DMS 273 (cell line): Measurements from ENCODE around the gene CCL23.
"Not testable (repeated sequence)": the region's sequence is repeated elsewhere in the genome, so short reads cannot be mapped to it uniquely, and the experiment has no call there.

Experiments used
- DNase-seq: peaks from one replicate; lab custom pipeline; 2025; ENCODE audit not compliant: unreplicated experiment; lab: John Stamatoyannopoulos, UW

Gene CCL23

GRCh38 chr17:36004594-36005108, 13.1 kb downstream of the CCL23 start:
- DNase-seq: no peak

DNA sequence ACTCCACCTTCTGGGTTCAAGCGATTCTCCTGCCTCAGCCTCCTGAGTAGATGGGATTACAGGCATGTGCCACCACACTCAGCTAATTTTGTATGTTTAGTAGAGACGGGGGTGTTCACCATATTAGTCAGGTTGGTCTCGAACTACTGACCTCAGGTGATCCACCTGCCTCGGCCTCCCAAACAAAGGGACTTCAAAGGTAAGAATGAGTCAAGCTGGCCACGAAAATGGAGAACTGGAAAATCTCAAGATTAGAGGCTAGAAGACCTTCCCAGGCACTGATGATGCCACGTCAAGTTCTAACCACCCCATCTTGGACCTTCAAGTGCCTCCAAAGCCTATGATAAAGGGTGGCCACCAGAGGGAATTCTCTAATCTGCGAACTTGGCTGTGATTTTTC, 15.1 kb downstream of the CCL23 start:
- DNase-seq: no peak

GRCh38 chr17:36001862-36002603, 15.7 kb downstream of the CCL23 start:
- DNase-seq: no peak

DNA sequence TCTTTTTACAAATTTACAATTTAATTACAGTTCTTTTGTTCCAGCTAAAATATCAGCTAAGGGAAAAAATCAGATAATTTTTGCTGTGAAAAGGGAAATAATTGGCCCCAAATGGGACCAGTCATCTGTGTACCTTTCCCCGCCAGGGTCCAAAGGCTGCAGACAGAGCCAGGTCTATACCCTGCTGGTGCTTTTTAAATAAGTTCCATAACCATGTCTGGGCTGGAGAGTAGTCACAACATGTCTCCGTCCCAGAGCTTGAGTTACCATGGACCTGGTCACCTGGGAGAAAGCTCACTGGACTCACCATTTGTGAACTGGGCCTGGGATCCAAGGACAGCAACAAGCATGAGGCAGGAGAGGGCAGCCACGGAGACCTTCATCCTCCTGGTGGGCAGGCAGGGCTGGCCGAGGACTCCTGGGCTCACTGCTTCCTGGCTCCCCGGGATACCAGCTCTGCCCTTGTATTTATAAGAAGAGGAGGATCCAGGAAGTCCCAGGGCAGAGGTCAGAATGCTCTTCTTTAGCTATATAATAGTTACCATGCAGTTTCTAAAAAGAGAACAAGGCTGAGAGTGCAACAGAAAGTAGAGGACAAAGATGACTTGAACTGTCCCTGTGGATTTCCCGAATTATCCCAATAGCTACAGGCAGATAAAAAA, 16.5 kb downstream of the CCL23 start, which contains the start of gene CCL15:
TSS of gene CCL15 (minus strand) at position 444 of the 662 bp plus-strand sequence. CDS start at position 383, 61 bp downstream.
- DNase-seq: no peak

DNA sequence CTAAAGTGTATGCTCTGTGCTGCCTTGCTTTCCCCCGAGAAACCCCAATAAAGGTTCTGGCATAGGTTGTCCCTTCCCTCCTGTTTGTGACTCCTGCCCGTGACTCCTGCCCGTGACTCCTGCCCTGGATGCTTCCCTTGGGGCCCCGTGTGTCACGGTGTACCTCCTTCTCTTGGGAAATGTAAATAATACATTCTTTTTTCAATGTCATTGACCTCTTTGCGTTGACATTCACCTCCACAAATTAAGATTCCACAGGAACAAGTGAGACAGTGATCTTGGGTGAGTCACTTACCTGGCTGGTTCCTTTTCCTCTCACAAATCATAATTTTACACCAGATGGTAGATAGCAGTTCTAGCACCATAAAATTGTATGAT, 17.1 kb downstream of the CCL23 start:
- no peak for DNase-seq

GRCh38 chr17:35998756-35999155, 19.0 kb downstream of the CCL23 start:
- DNase-seq: no peak

DNA sequence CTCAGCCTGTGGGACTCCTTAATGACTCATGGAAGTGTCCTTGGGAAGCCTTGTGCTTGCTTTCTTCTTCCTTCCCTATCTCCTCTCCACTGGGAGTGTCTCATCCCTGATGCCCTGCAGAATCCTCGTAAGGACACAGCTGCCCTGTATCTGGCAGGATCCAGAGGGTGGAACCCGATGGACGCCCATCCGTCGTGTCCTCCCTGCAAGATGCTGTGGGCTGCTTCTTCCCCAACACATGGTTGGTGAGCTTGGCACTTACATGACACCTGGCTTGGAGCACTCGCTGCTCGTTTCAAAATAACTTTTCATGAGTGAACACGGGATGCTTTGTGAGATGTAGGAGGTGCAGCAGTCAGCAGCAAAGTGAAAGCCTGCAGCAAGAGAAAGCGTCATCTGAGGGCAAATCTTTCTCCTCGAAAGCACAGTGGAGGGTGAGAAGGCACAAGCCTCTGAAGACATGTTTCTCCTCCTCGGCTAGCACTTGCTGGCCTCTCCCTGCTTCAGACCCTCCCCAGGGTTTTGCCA, 19.7 kb downstream of the CCL23 start:
- DNase-seq: no peak

DNA sequence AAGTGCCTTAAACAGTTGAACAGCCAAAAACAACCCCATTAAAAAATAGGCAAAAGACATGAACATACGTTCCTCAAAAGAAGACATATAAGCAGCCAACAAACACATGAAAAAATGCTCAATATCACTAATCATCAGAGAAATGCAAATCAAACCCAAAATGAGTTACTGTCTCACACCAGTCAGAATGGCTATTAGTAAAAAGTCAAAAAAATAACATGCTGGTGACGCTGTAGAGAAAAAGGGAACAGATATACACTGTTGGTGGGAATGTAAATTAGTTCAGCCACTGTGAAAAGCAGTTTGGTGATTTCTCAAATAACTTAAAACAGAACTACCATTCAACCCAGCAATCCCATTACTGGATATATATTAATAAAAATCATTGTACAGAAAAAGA, 22.4 kb downstream of the CCL23 start:
- not testable (repeated sequence) for DNase-seq

DNA sequence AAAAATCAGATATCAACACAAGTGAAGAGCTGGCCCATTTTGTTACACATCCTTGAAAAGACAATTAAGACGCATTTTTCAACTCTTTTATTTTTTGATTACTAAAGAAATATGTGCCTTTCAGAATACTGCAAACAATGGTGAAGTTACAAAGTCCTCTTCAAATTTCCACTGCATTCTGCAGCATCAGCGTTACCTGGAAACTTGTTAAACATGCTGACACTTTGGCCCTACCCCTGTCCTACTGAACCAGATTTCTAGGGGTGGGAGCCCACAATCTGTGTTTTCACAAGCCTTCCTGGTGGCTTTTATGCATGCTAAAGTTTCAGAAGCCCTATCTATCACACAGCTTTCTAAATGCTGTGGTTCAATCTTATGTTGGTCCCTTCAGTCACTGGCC, 26.7 kb downstream of the CCL23 start:
- no peak for DNase-seq

DNA sequence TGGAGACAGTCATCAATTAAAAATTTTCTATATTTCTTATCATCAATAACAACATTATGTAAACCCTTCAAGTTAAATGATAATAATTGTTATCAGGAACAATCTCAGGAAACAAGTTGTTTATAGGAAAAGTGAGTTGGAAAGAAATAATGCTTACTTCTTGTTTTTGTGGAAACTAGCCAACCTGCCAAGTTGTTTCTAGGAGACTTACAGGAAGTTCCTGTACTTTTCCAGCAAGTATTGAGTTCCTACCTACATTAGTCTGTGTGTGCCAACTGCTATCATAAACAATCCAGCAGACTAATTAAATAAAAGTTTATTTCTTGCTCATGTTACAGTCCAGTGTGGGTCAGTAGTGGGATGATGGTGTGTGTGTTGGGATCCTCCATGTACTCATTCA, 29.6 kb downstream of the CCL23 start:
- no peak for DNase-seq

GRCh38 chr17:35986643-35987042, 31.1 kb downstream of the CCL23 start, which contains the start of gene CCL14:
CCL14 (minus strand) TSS chr17:35986729; CDS start chr17:35986649, 80 bp downstream.
- DNase-seq: no peak

- DNase-seq: no peak
These were observed 33.6 kb downstream of the CCL23 start for GRCh38 chr17:35984140-35984539.

GRCh38 chr17:35982409-35983191, 35.2 kb downstream of the CCL23 start:
- no peak for DNase-seq

- DNase-seq: no peak
These were observed 35.9 kb downstream of the CCL23 start for GRCh38 chr17:35981908-35982330.

- no peak for DNase-seq
These were observed 36.5 kb downstream of the CCL23 start, which contains the start of gene CCL16 for GRCh38 chr17:35981246-35981645. CCL16 (minus strand) TSS chr17:35981497; CDS start chr17:35981420, 77 bp downstream.

- no peak for DNase-seq
These were observed 39.4 kb downstream of the CCL23 start for GRCh38 chr17:35978346-35978745.

- no peak for DNase-seq
These were observed 40.3 kb downstream of the CCL23 start for GRCh38 chr17:35977509-35977908.

GRCh38 chr17:35973333-35974260, 44.2 kb downstream of the CCL23 start:
- no peak for DNase-seq

- no peak for DNase-seq
These were observed 44.8 kb downstream of the CCL23 start for GRCh38 chr17:35972945-35973332.

DNA sequence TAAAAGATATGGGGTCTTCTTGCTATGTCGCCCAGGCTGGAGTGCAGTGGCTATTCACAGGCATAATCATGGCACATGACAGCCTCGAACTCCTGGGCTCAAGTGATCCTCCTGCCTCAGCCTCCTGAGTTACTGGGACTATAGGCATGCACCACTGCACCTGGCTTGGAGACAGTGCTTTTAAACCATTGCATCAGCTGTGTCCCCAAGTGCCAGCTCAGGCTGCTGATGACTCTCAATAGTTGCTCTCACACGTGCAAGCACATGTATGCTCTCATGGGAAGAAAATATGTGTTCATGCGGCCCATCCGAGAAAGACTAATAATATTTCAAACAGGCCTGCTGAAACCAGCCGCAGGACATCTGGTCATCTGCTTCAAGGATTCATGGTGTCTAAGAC, 45.2 kb downstream of the CCL23 start:
- no peak for DNase-seq
